ENCODE data around the gene STK38L.

- TF ChIP-seq, protein P1, sequence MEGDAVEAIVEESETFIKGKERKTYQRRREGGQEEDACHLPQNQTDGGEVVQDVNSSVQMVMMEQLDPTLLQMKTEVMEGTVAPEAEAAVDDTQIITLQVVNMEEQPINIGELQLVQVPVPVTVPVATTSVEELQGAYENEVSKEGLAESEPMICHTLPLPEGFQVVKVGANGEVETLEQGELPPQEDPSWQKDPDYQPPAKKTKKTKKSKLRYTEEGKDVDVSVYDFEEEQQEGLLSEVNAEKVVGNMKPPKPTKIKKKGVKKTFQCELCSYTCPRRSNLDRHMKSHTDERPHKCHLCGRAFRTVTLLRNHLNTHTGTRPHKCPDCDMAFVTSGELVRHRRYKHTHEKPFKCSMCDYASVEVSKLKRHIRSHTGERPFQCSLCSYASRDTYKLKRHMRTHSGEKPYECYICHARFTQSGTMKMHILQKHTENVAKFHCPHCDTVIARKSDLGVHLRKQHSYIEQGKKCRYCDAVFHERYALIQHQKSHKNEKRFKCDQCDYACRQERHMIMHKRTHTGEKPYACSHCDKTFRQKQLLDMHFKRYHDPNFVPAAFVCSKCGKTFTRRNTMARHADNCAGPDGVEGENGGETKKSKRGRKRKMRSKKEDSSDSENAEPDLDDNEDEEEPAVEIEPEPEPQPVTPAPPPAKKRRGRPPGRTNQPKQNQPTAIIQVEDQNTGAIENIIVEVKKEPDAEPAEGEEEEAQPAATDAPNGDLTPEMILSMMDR (IDR thresholded peaks at IDR 0.05) = no peak
- TF ChIP-seq POLR2A (IDR thresholded peaks at IDR 0.05) = no peak
Observed at GRCh38 chr12:27284751-27285150, 40.7 kb downstream of the STK38L start.

Data from adrenal gland (tissue), 5 donors.